A673 (cell line): Measurements from ENCODE around the gene AGBL4. TPM values are rescaled to one million over a fixed set of nuclear protein-coding genes. Genes with fewer than 3 reads are reported as not detected.

Experiments used
- BruUV-seq: library from RNA; stranded (reverse); fragments of 400-500 nt; replicated peaks from 2 replicates; lab custom pipeline; 2021; lab: Mats Ljungman, UMichigan
- CTCF ChIA-PET: fragments of 300-600 bp; sonication (Branson Sonifier 250); formaldehyde crosslinking; loops from one replicate; lab custom pipeline; 2022; ENCODE audit warnings: antibody characterized with exemption; lab: Charles Lee
- POLR2A ChIA-PET: fragments of 300-600 bp; sonication (Branson Sonifier 250); formaldehyde crosslinking; loops from one replicate; lab custom pipeline; 2022; ENCODE audit warnings: antibody characterized with exemption; ENCODE audit not compliant: low non-redundant PET; lab: Charles Lee
- DNase-seq: peaks from one replicate; pipeline ENCODE4 v3.0.0-alpha.2; 2015; ENCODE audit warnings: low spot score
- H3K27ac ChIP-seq: fragments of 200-600 bp; sonication (generic); 2 replicates; pipeline ENCODE4 v1.5.1; 2016; ENCODE audit warnings: mixed run types, low read depth, mild to moderate bottlenecking, mixed read lengths, antibody characterized with exemption, low read length; ENCODE audit not compliant: poor library complexity, severe bottlenecking
- H3K27me3 ChIP-seq: fragments of 200-600 bp; sonication (generic); replicated peaks from 2 replicates; pipeline ENCODE4 v1.6.1; 2017; ENCODE audit warnings: mixed run types, low read depth, mild to moderate bottlenecking, mixed read lengths, antibody characterized with exemption, low read length; ENCODE audit not compliant: insufficient read depth, poor library complexity
- H3K36me3 ChIP-seq: fragments of 200-600 bp; sonication (generic); 2 replicates; pipeline ENCODE4 v1.6.1; 2016; ENCODE audit warnings: mixed run types, mild to moderate bottlenecking, mixed read lengths, antibody characterized with exemption, low read length; ENCODE audit not compliant: insufficient read depth, poor library complexity, severe bottlenecking
- H3K4me1 ChIP-seq: fragments of 200-600 bp; sonication (generic); 2 replicates; pipeline ENCODE4 v1.6.1; 2017; ENCODE audit warnings: mixed run types, mild to moderate bottlenecking, mixed read lengths, antibody characterized with exemption, low read length; ENCODE audit not compliant: insufficient read depth, poor library complexity, severe bottlenecking
- H3K4me3 ChIP-seq: fragments of 200-600 bp; sonication (generic); 2 replicates; pipeline ENCODE4 v1.5.1; 2016; ENCODE audit warnings: low read depth, mixed run types, mild to moderate bottlenecking, mixed read lengths, low read length; ENCODE audit not compliant: poor library complexity, severe bottlenecking
- H3K9me3 ChIP-seq: fragments of 200-600 bp; sonication (generic); 2 replicates; pipeline ENCODE4 v1.6.1; 2016; ENCODE audit warnings: mixed run types, low read depth, mild to moderate bottlenecking, mixed read lengths, antibody characterized with exemption, low read length; ENCODE audit not compliant: poor library complexity, severe bottlenecking
- EZH2 ChIP-seq: fragments of 200-600 bp; sonication (generic); IDR thresholded peaks from 2 replicates; pipeline ENCODE4 v1.6.1; 2017; ENCODE audit warnings: borderline replicate concordance, low read depth, mild to moderate bottlenecking, mixed read lengths, antibody characterized with exemption, low read length; ENCODE audit not compliant: poor library complexity, severe bottlenecking
- intact Hi-C: fragments of 100-400 bp; cut with micrococcal nuclease; formaldehyde crosslinking; loops from one replicate; pipeline ENCODE4 v1.10.0; 2022; ENCODE audit not compliant: unreplicated experiment
- total RNA-seq: library from RNA; stranded (reverse); gene quantifications from 2 replicates; pipeline ENCODE4 v1.2.3, GENCODE V29; 2021
- TF ChIP-seq, protein P1 (sequence below): fragments of 300-800, 200-600 bp; sonication (generic); conservative IDR thresholded peaks from 2 replicates; pipeline ENCODE4 v1.5.1; 2017; ENCODE audit warnings: low read depth, mild to moderate bottlenecking, antibody characterized with exemption, low read length, moderate library complexity, mixed read lengths

Gene AGBL4
- total RNA-seq, 1 experiment from 2014 or later: 0.32 TPM

DNA sequence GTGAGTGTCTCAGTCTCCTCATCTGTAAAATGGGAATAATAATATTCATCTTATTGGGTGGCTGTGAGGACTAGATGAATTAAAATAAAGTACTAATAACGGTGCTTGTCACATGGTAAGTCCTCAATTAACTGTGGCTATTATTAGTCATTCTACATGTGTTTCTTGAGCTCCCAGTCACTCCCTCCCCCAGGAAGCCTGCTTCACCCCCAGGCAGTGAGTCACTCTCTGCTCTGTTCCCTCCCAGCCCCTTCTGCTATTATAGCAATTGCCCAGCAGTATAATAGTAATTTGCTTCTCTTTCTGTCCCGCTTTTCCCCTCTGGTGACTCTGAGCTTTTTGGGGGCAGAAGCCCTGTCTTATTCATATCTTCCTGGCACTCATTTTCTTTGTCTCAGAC, 1349.1 kb downstream of the AGBL4 start:
- intact Hi-C loops: loop anchor here (10.0 kb wide), 1 partner anchor 1660 kb away; no protein-coding TSS in a partner anchor
- Histone ChIP-seq H3K36me3 (no peaks in the 10 kb centered on the region), H3K4me1 (no peaks in the 10 kb centered on the region), H3K27ac (no peak overlapping the region), H3K27me3 (no peaks in the 10 kb centered on the region), H3K4me3 (no peak overlapping the region), H3K9me3 (no peaks in the 10 kb centered on the region)
- CTCF ChIA-PET: no interaction called here
- peak; percentile 25 for DNase-seq
- BruUV-seq: no TSS peak
- POLR2A ChIA-PET: no interaction called here
- TF ChIP-seq, protein P1, sequence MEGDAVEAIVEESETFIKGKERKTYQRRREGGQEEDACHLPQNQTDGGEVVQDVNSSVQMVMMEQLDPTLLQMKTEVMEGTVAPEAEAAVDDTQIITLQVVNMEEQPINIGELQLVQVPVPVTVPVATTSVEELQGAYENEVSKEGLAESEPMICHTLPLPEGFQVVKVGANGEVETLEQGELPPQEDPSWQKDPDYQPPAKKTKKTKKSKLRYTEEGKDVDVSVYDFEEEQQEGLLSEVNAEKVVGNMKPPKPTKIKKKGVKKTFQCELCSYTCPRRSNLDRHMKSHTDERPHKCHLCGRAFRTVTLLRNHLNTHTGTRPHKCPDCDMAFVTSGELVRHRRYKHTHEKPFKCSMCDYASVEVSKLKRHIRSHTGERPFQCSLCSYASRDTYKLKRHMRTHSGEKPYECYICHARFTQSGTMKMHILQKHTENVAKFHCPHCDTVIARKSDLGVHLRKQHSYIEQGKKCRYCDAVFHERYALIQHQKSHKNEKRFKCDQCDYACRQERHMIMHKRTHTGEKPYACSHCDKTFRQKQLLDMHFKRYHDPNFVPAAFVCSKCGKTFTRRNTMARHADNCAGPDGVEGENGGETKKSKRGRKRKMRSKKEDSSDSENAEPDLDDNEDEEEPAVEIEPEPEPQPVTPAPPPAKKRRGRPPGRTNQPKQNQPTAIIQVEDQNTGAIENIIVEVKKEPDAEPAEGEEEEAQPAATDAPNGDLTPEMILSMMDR: no peak
- no peak for TF ChIP-seq EZH2

DNA sequence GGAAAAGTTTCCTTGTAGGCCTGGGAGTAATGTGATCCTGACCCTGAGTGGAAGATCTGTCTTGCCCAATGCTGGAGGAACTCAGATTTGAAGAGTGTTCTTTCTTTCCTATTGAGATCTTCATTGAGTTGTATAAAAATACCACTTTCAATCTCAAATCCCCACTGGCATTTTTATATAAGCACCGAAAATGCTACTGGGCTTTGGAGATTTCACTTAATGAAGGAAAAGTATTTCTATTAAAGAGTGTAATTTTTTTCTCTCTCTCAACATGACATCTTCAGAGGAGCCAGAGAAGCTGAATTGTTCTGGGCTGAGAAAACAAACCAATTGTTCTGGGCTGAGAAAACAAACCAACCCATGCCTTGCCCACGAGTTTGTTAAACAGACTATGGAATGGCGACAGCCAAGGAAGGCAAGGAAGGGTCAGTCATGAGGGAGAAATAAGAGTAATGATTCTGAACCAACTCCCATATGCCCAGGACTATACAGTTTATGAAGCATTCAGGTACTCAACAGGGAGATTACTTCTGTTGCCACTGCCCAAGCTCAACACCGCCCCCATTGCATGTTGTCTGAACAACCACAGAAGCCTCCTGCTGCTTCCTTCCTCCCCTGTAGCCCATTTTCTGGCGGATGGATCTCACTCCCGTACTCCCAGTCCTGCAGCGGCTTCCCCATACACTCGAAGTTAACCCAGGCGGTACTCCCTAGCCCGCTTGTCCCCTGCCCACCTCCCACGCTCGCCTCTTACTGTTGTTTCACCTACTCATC, 1350.2 kb downstream of the AGBL4 start:
- Histone ChIP-seq H3K27me3 (no peaks in the 10 kb centered on the region), H3K4me1 (no peaks in the 10 kb centered on the region), H3K4me3 (no peak overlapping the region), H3K36me3 (no peaks in the 10 kb centered on the region), H3K27ac (no peak overlapping the region), H3K9me3 (no peaks in the 10 kb centered on the region)
- DNase-seq: no peak
- TF ChIP-seq EZH2: no peak
- TF ChIP-seq, protein P1: no peak; the same call in 1 of the 2 replicates
- ChIA-PET CTCF (interaction anchor here (0.7 kb wide), 1 partner anchor 101 kb away, joined by 3 read pairs; no protein-coding TSS in a partner anchor), POLR2A (no interaction called here)
- intact Hi-C loops: loop anchor here (10.0 kb wide), 1 partner anchor 1661 kb away; no protein-coding TSS in a partner anchor
- no TSS peak for BruUV-seq

DNA sequence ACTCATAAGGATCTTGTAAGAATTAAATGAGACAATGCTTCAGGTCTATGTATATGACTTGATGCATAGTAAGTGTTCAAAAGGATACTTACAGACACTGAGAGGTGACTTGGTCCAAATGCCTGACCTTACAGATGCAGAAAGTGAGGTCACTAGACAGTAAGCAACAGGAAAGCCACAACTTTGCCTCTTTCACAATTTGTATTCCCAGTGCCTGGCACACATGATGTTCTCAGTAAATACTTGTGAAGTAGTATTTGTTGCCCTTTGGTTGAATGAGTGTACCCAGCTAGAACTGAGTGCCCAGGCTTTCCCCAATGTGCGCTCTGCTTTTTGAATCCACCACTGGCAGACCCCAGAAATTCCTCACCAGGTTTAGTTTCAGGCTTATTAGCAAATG, 1352.2 kb downstream of the AGBL4 start:
- ChIA-PET CTCF (no interaction called here), POLR2A (no interaction called here)
- no peaks in the 10 kb centered on the region for H3K9me3 ChIP-seq
- no peak for DNase-seq
- no peaks in the 10 kb centered on the region for H3K36me3 ChIP-seq
- TF ChIP-seq, protein P1: no peak
- TF ChIP-seq EZH2: no peak
- no peak overlapping the region for H3K4me3 ChIP-seq
- no peak overlapping the region for H3K27ac ChIP-seq
- BruUV-seq: no TSS peak
- intact Hi-C loops: loop anchor here (10.0 kb wide), 1 partner anchor 1663 kb away; no protein-coding TSS in a partner anchor
- no peaks in the 10 kb centered on the region for H3K4me1 ChIP-seq
- H3K27me3 ChIP-seq: no peaks in the 10 kb centered on the region
